ENCODE measurements around the gene SIK2.

DNA sequence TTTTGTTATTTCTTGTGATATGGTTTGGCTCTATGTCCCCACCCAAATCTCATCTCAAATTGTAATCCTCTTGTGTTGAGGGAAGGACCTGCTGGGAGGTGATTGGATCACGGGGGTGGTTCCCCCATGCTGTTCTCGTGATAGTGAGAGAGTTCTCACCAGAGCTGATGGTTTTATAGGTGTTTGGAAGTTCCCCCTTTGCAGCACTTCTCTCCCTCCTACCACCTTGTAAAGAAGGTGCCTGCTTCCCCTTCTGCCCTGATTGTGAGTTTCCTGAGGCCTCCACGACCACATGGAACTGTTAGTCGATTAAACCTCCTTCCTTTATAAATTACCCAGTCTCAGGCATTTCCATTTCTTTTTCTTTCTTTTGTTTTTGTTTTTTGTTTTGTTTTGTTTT is 24.4 kb upstream of the SIK2 start:
- no peak for TF ChIP-seq EZH2 (IDR thresholded peaks at IDR 0.05; ENCODE audit: borderline replicate concordance, low read depth, low read length, severe bottlenecking)
- TF ChIP-seq, protein P1, sequence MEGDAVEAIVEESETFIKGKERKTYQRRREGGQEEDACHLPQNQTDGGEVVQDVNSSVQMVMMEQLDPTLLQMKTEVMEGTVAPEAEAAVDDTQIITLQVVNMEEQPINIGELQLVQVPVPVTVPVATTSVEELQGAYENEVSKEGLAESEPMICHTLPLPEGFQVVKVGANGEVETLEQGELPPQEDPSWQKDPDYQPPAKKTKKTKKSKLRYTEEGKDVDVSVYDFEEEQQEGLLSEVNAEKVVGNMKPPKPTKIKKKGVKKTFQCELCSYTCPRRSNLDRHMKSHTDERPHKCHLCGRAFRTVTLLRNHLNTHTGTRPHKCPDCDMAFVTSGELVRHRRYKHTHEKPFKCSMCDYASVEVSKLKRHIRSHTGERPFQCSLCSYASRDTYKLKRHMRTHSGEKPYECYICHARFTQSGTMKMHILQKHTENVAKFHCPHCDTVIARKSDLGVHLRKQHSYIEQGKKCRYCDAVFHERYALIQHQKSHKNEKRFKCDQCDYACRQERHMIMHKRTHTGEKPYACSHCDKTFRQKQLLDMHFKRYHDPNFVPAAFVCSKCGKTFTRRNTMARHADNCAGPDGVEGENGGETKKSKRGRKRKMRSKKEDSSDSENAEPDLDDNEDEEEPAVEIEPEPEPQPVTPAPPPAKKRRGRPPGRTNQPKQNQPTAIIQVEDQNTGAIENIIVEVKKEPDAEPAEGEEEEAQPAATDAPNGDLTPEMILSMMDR (IDR thresholded peaks at IDR 0.05; ENCODE audit: borderline replicate concordance, extremely low read depth, low read length, poor library complexity, severe bottlenecking), result no peak

All from DND-41 (cell line).